Measurements from ENCODE around the gene IL1RAPL2.

IL1RAPL2 gene

DNA sequence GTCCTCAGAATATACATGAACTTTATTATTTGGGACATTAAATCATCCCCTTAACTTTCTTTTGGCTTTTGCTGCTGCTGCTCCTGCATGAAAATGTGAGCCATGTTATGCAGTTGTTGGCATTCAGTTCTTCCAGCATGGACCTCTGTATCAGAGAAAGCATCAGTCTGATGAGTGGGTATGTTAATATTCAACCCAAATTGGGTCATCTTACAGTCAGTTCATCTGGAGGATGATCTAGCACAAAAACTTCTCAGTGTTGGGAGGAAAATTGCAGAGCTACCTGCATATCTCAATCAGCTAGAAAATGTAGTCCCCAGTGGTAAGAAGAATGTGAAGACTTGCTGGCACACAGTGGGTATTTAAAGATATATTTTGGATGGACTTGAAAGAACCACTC lies 96.7 kb downstream of the IL1RAPL2 start:
- ATAC-seq, result no peak

DNA sequence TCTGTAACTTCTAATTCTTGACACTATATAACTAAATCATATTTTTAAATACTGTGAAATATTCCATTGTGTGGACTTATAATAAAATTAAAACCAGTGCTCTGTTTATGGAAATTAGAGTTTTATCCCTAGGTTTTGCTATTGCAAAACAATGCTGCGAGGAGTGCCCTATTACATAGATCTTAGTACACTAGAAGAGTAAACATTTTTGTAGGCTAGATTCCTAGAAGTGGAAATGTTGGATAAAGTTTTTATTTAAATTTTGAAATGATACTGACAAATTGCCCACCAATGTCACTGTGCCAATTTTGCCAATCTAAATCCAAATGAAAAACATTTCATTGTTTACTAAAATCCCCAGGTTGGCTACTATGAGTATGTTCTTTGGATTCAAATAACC lies 99.7 kb downstream of the IL1RAPL2 start:
- no peak for ATAC-seq
- TF ChIP-seq PPARA (CRISPR knock-in tag; IDR thresholded peaks at IDR 0.05; ENCODE audit: borderline replicate concordance), result no peak
- TF ChIP-seq, protein P1, sequence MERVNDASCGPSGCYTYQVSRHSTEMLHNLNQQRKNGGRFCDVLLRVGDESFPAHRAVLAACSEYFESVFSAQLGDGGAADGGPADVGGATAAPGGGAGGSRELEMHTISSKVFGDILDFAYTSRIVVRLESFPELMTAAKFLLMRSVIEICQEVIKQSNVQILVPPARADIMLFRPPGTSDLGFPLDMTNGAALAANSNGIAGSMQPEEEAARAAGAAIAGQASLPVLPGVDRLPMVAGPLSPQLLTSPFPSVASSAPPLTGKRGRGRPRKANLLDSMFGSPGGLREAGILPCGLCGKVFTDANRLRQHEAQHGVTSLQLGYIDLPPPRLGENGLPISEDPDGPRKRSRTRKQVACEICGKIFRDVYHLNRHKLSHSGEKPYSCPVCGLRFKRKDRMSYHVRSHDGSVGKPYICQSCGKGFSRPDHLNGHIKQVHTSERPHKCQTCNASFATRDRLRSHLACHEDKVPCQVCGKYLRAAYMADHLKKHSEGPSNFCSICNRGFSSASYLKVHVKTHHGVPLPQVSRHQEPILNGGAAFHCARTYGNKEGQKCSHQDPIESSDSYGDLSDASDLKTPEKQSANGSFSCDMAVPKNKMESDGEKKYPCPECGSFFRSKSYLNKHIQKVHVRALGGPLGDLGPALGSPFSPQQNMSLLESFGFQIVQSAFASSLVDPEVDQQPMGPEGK (CRISPR knock-in tag; IDR thresholded peaks at IDR 0.05; ENCODE audit: borderline replicate concordance), result no peak
- no peak for TF ChIP-seq TOX (CRISPR knock-in tag; IDR thresholded peaks at IDR 0.05; ENCODE audit: borderline replicate concordance)
- no peak for TF ChIP-seq ZC3H10 (CRISPR knock-in tag; IDR thresholded peaks at IDR 0.05)
- TF ChIP-seq, protein P2, sequence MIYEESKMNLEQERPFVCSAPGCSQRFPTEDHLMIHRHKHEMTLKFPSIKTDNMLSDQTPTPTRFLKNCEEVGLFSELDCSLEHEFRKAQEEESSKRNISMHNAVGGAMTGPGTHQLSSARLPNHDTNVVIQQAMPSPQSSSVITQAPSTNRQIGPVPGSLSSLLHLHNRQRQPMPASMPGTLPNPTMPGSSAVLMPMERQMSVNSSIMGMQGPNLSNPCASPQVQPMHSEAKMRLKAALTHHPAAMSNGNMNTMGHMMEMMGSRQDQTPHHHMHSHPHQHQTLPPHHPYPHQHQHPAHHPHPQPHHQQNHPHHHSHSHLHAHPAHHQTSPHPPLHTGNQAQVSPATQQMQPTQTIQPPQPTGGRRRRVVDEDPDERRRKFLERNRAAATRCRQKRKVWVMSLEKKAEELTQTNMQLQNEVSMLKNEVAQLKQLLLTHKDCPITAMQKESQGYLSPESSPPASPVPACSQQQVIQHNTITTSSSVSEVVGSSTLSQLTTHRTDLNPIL (CRISPR knock-in tag; IDR thresholded peaks at IDR 0.05; ENCODE audit: low read depth), result no peak
- TF ChIP-seq TCF4 (CRISPR knock-in tag; IDR thresholded peaks at IDR 0.05; ENCODE audit: borderline replicate concordance), result no peak
- TF ChIP-seq ZFP30 (CRISPR knock-in tag; IDR thresholded peaks at IDR 0.05), result no peak
- TF ChIP-seq ZNF8 (CRISPR knock-in tag; IDR thresholded peaks at IDR 0.05), result no peak
- TF ChIP-seq SNAI2 (CRISPR knock-in tag; IDR thresholded peaks at IDR 0.05), result no peak
- TF ChIP-seq, protein P3, sequence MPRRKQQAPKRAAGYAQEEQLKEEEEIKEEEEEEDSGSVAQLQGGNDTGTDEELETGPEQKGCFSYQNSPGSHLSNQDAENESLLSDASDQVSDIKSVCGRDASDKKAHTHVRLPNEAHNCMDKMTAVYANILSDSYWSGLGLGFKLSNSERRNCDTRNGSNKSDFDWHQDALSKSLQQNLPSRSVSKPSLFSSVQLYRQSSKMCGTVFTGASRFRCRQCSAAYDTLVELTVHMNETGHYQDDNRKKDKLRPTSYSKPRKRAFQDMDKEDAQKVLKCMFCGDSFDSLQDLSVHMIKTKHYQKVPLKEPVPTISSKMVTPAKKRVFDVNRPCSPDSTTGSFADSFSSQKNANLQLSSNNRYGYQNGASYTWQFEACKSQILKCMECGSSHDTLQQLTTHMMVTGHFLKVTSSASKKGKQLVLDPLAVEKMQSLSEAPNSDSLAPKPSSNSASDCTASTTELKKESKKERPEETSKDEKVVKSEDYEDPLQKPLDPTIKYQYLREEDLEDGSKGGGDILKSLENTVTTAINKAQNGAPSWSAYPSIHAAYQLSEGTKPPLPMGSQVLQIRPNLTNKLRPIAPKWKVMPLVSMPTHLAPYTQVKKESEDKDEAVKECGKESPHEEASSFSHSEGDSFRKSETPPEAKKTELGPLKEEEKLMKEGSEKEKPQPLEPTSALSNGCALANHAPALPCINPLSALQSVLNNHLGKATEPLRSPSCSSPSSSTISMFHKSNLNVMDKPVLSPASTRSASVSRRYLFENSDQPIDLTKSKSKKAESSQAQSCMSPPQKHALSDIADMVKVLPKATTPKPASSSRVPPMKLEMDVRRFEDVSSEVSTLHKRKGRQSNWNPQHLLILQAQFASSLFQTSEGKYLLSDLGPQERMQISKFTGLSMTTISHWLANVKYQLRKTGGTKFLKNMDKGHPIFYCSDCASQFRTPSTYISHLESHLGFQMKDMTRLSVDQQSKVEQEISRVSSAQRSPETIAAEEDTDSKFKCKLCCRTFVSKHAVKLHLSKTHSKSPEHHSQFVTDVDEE (CRISPR knock-in tag; IDR thresholded peaks at IDR 0.05), result no peak
- TF ChIP-seq ZNF70 (CRISPR knock-in tag; IDR thresholded peaks at IDR 0.05), result no peak
- TF ChIP-seq, protein P4, sequence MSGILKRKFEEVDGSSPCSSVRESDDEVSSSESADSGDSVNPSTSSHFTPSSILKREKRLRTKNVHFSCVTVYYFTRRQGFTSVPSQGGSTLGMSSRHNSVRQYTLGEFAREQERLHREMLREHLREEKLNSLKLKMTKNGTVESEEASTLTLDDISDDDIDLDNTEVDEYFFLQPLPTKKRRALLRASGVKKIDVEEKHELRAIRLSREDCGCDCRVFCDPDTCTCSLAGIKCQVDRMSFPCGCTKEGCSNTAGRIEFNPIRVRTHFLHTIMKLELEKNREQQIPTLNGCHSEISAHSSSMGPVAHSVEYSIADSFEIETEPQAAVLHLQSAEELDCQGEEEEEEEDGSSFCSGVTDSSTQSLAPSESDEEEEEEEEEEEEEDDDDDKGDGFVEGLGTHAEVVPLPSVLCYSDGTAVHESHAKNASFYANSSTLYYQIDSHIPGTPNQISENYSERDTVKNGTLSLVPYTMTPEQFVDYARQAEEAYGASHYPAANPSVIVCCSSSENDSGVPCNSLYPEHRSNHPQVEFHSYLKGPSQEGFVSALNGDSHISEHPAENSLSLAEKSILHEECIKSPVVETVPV (CRISPR knock-in tag; IDR thresholded peaks at IDR 0.05), result no peak
- no peak for TF ChIP-seq GLIS3 (CRISPR knock-in tag; IDR thresholded peaks at IDR 0.05)

More for the DNA sequence above, 96.7 kb downstream of the IL1RAPL2 start:
- TF ChIP-seq, protein P3 (CRISPR knock-in tag; IDR thresholded peaks at IDR 0.05), result no peak
- TF ChIP-seq, protein P4 (CRISPR knock-in tag; IDR thresholded peaks at IDR 0.05), result no peak
- TF ChIP-seq, protein P1 (CRISPR knock-in tag; IDR thresholded peaks at IDR 0.05; ENCODE audit: borderline replicate concordance), result no peak
- TF ChIP-seq CSDC2 (CRISPR knock-in tag; IDR thresholded peaks at IDR 0.05), result no peak
- no peak for TF ChIP-seq ZNF565 (CRISPR knock-in tag; conservative IDR thresholded peaks at IDR 0.05; ENCODE audit: low read depth)
- TF ChIP-seq ZNF8 (CRISPR knock-in tag; IDR thresholded peaks at IDR 0.05), result no peak
- TF ChIP-seq ESRRG (CRISPR knock-in tag; IDR thresholded peaks at IDR 0.05), result no peak
- TF ChIP-seq GLIS3 (CRISPR knock-in tag; IDR thresholded peaks at IDR 0.05), result no peak
- TF ChIP-seq ZFP30 (CRISPR knock-in tag; IDR thresholded peaks at IDR 0.05), result no peak
- TF ChIP-seq RARB (CRISPR knock-in tag; IDR thresholded peaks at IDR 0.05), result no peak
- no peak for TF ChIP-seq SNAI2 (CRISPR knock-in tag; IDR thresholded peaks at IDR 0.05)
- TF ChIP-seq ZFP3 (CRISPR knock-in tag; IDR thresholded peaks at IDR 0.05), result no peak
- no peak for TF ChIP-seq OSR1 (CRISPR knock-in tag; IDR thresholded peaks at IDR 0.05)
- TF ChIP-seq ZNF70 (CRISPR knock-in tag; IDR thresholded peaks at IDR 0.05), result no peak
- no peak for TF ChIP-seq PPARA (CRISPR knock-in tag; IDR thresholded peaks at IDR 0.05; ENCODE audit: borderline replicate concordance)
- no peak for TF ChIP-seq BACH2 (CRISPR knock-in tag; IDR thresholded peaks at IDR 0.05; ENCODE audit: borderline replicate concordance)
- TF ChIP-seq ISL1 (CRISPR knock-in tag; IDR thresholded peaks at IDR 0.05), result no peak
- no peak for TF ChIP-seq ZC3H10 (CRISPR knock-in tag; IDR thresholded peaks at IDR 0.05)
